K562 treated with DMSO at 1 percent for 12 hours (cell line): ENCODE measurements around the gene ALG11. TPM values are rescaled to one million over a fixed set of nuclear protein-coding genes. Genes with fewer than 3 reads are reported as not detected.

Experiments
- total RNA-seq: library from RNA; unstranded; fragments of 300-600 nt; gene quantifications from 2 replicates; pipeline ENCODE4 v1.2.3, GENCODE V29; 2022; ENCODE audit not compliant: insufficient read depth

The ALG11 gene, protein sequence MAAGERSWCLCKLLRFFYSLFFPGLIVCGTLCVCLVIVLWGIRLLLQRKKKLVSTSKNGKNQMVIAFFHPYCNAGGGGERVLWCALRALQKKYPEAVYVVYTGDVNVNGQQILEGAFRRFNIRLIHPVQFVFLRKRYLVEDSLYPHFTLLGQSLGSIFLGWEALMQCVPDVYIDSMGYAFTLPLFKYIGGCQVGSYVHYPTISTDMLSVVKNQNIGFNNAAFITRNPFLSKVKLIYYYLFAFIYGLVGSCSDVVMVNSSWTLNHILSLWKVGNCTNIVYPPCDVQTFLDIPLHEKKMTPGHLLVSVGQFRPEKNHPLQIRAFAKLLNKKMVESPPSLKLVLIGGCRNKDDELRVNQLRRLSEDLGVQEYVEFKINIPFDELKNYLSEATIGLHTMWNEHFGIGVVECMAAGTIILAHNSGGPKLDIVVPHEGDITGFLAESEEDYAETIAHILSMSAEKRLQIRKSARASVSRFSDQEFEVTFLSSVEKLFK
- 6.6 and 13.2 TPM in 2 replicates for total RNA-seq

GRCh38 chr13:52011632-52012511, at the start of gene ALG11:
Gene ALG11, plus strand, starts transcription at chr13:52012398. Its CDS starts 21 bp downstream, at chr13:52012419.

DNA sequence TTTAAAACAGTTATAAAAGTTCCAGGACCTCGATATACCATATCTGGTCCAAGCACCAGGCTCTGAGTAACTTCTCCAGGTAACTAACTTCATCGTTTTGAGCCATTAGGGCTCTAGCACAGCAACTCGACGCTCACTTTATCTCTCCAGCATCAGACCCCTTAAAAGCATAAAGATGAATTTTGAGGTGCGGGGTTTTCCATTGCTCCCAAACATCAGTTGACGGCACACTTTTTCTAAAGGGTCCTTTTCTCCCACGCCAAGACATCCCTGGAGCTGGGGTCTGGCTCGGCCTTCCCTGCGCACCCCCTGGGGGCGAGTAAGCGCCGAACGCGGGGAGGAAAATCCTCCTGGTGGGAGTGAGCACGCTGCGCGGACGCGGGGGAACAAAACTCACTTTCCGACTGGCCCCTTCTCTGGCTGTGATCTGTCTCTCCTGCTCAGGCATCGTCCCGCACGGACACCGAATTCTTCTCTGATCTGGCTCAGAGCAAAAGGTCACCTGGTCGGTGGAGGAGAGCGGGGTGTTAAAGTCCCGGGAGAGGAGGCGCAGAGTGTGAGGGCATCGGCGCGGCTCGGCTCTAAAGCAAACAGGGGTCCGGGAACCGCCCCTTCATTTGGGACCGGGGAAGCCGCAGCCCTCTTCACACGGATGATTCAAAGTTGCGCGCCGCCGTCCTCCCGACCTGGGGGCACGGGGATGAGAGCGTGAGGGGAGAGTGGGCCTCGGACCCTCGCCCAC, 1.1 kb upstream of the ALG11 start, which contains the start of gene ATP7B:
Gene ATP7B (minus strand): TSS at position 561 of the 742 bp plus-strand sequence. CDS start 113 bp downstream, at position 448.

DNA sequence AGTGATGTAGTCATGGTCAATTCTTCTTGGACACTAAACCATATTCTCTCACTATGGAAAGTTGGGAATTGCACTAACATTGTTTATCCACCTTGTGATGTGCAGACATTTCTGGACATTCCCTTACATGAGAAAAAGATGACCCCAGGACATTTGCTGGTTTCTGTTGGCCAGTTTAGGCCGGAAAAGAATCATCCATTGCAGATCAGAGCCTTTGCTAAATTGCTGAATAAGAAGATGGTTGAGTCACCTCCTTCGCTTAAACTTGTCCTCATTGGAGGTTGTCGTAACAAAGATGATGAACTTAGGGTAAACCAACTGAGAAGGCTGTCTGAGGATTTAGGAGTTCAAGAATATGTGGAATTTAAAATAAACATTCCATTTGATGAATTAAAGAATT, 12.3 kb downstream of the ALG11 start, which contains the start of gene UTP14C:
Gene UTP14C (plus strand): TSS at position 211 of the 400 bp plus-strand sequence. CDS start 4,114 bp downstream, outside the sequence.

Other genes with a start within 250 kb of the ALG11 start
- gene DHRS12, start 208.2 kb upstream of the ALG11 start, total RNA-seq: 2.0 and 4.2 TPM in 2 replicates
- gene TMEM272, start 167.2 kb upstream of the ALG11 start, total RNA-seq: not detected in 2 replicates
- not detected in 2 replicates for gene CCDC70, start 150.4 kb upstream of the ALG11 start, total RNA-seq
- 2.1 and 10.0 TPM in 2 replicates for gene ATP7B, start 948 bp upstream of the ALG11 start, total RNA-seq
- 2.3 and 5.6 TPM in 2 replicates for gene UTP14C, start 12.3 kb downstream of the ALG11 start, total RNA-seq
- gene NEK5, start 116.7 kb downstream of the ALG11 start, total RNA-seq: 0.49 TPM in 1 of 2 replicates, not detected in the other
- gene NEK3, start 147.2 kb downstream of the ALG11 start, total RNA-seq: 6.8 and 8.8 TPM in 2 replicates